IMR-90 (cell line): ENCODE measurements around the gene KRTAP5-4. TPM values are rescaled to one million over a fixed set of nuclear protein-coding genes. Genes with fewer than 3 reads are reported as not detected.

Experiments used
- ATAC-seq: fragments of 200-7000 bp; cut with Tn5 transposase; 2 replicates; pipeline ENCODE4 v1.9.1; 2020; ENCODE audit warnings: low read depth, mild to moderate bottlenecking, moderate library complexity
- BruUV-seq: library from RNA; stranded (reverse); fragments of 400-500 nt; replicated peaks from 2 replicates; lab custom pipeline; 2021; lab: Mats Ljungman, UMichigan
- CTCF ChIA-PET: fragments of 300-600 bp; formaldehyde crosslinking; extraction: SDS; loops from one replicate; lab custom pipeline; 2021; ENCODE audit warnings: antibody characterized with exemption; lab: Yijun Ruan, JAX
- POLR2A ChIA-PET: fragments of 300-600 bp; sonication (Branson Sonifier 250); formaldehyde crosslinking; loops from one replicate; lab custom pipeline; 2022; ENCODE audit warnings: antibody characterized with exemption; ENCODE audit not compliant: unreplicated experiment; lab: Charles Lee
- DNase-seq: peaks from one replicate; pipeline ENCODE4 v3.0.0; 2013
- H2AFZ ChIP-seq: replicated peaks from 2 replicates; pipeline ENCODE3; 2013; ENCODE audit warnings: low read length, mild to moderate bottlenecking; ENCODE audit not compliant: poor library complexity
- H2AK5ac ChIP-seq: 2 replicates; pipeline ENCODE4 v1.6.1; 2013; ENCODE audit warnings: low read depth, low read length, inconsistent platforms
- H2AK9ac ChIP-seq: replicated peaks from 2 replicates; pipeline ENCODE3; 2013; ENCODE audit warnings: mild to moderate bottlenecking, low read depth, low read length, moderate library complexity; ENCODE audit not compliant: poor library complexity
- H2BK120ac ChIP-seq: 2 replicates; pipeline ENCODE4 v1.6.1; 2013; ENCODE audit warnings: low read depth, low read length, inconsistent platforms
- H2BK15ac ChIP-seq: 3 replicates; pipeline ENCODE4 v1.6.1; 2013; ENCODE audit warnings: low read depth, low read length, inconsistent platforms
- H2BK20ac ChIP-seq: 2 replicates; pipeline ENCODE4 v1.6.1; 2013; ENCODE audit warnings: low read depth, mild to moderate bottlenecking, inconsistent platforms, low read length, moderate library complexity
- H2BK5ac ChIP-seq: 2 replicates; pipeline ENCODE4 v1.6.1; 2013; ENCODE audit warnings: mild to moderate bottlenecking, low read depth, low read length, inconsistent platforms; ENCODE audit not compliant: poor library complexity, severe bottlenecking
- H3K14ac ChIP-seq: replicated peaks from 2 replicates; pipeline ENCODE4 v1.6.1; 2013; ENCODE audit warnings: low read depth, low read length, inconsistent platforms
- H3K18ac ChIP-seq: 2 replicates; pipeline ENCODE4 v1.6.1; 2013; ENCODE audit warnings: low read depth, low read length, control low read depth
- H3K23ac ChIP-seq: 2 replicates; pipeline ENCODE4 v1.6.1; 2013; ENCODE audit warnings: low read depth, low read length, inconsistent platforms
- H3K27ac ChIP-seq: 2 replicates; pipeline ENCODE4 v1.5.1; 2013; ENCODE audit warnings: mild to moderate bottlenecking, control low read depth, low read length; ENCODE audit not compliant: insufficient read depth
- H3K27me3 ChIP-seq: 2 replicates; pipeline ENCODE4 v1.6.1; 2013; ENCODE audit warnings: low read length; ENCODE audit not compliant: control insufficient read depth, insufficient read depth
- H3K36me3 ChIP-seq: 2 replicates; pipeline ENCODE4 v1.6.1; 2013; ENCODE audit warnings: low read length, mixed read lengths; ENCODE audit not compliant: control insufficient read depth, insufficient read depth
- H3K4ac ChIP-seq: 2 replicates; pipeline ENCODE4 v1.6.1; 2013; ENCODE audit warnings: low read depth, low read length, inconsistent platforms
- H3K4me1 ChIP-seq: 2 replicates; pipeline ENCODE4 v1.6.1; 2013; ENCODE audit warnings: low read length, mixed read lengths; ENCODE audit not compliant: control insufficient read depth, insufficient read depth
- H3K4me2 ChIP-seq: 2 replicates; pipeline ENCODE4 v1.6.1; 2013; ENCODE audit warnings: low read depth, mild to moderate bottlenecking, control low read depth, low read length, moderate library complexity
- H3K4me3 ChIP-seq: 2 replicates; pipeline ENCODE4 v1.5.1; 2013; ENCODE audit warnings: low read depth, mild to moderate bottlenecking, control low read depth, low read length, moderate library complexity; ENCODE audit not compliant: insufficient read depth
- H3K56ac ChIP-seq: 2 replicates; pipeline ENCODE4 v1.6.1; 2013; ENCODE audit warnings: low read length, inconsistent platforms; ENCODE audit not compliant: insufficient read depth; ENCODE audit errors: extremely low read depth
- H3K79me1 ChIP-seq, 2 experiments: 2 replicates each; pipeline ENCODE4 v1.6.1; 2013; ENCODE audit warnings: low read length in 2 of 2, inconsistent platforms in 1 of 2, low read depth in 1 of 2
- H3K9ac ChIP-seq: 2 replicates; pipeline ENCODE4 v1.6.1; 2013; ENCODE audit warnings: low read depth, low read length, control low read depth
- H3K9me1 ChIP-seq: 2 replicates; pipeline ENCODE4 v1.6.1; 2013; ENCODE audit warnings: low read length, inconsistent platforms; ENCODE audit not compliant: insufficient read depth
- H3K9me3 ChIP-seq: 2 replicates; pipeline ENCODE4 v1.6.1; 2013; ENCODE audit warnings: low read length; ENCODE audit not compliant: control insufficient read depth, insufficient read depth
- H4K20me1 ChIP-seq: 2 replicates; pipeline ENCODE4 v1.6.1; 2013; ENCODE audit warnings: low read length, inconsistent platforms; ENCODE audit not compliant: insufficient read depth
- H4K5ac ChIP-seq: 2 replicates; pipeline ENCODE4 v1.6.1; 2013; ENCODE audit warnings: mild to moderate bottlenecking, low read depth, low read length, control low read depth
- H4K8ac ChIP-seq, 2 experiments: 2 replicates each; pipeline ENCODE4 v1.6.1; 2013; ENCODE audit warnings: low read depth in 2 of 2, low read length in 2 of 2, control low read depth in 1 of 2, inconsistent platforms in 1 of 2
- H4K91ac ChIP-seq: 2 replicates; pipeline ENCODE4 v1.6.1; 2013; ENCODE audit warnings: low read depth, low read length, inconsistent platforms; ENCODE audit not compliant: insufficient read depth
- CTCF ChIP-seq: conservative IDR thresholded peaks from 2 replicates; pipeline ENCODE4 v1.5.1; 2012; ENCODE audit warnings: mild to moderate bottlenecking, low read depth, low read length, improper control_type of control experiment
- MXI1 ChIP-seq: IDR thresholded peaks from 2 replicates; pipeline ENCODE4 v1.6.1; 2012; ENCODE audit warnings: low read depth, mild to moderate bottlenecking, low read length, moderate library complexity, borderline replicate concordance
- WGBS, 2 experiments: methylation state at CpG; one replicate each; pipeline versions ENCODE4 v1.1.5 to v1.1.7; 2013; ENCODE audit warnings: missing lambda C conversion rate in 2 of 2; ENCODE audit not compliant: insufficient read length in 1 of 2; ENCODE audit errors: extremely low coverage in 2 of 2; 5-methylcytosine and 5-hydroxymethylcytosine counted together
- dilution Hi-C: fragments of 300-500 bp; cut with HindIII; formaldehyde crosslinking; loops from one replicate; pipeline ENCODE4 v1.14.3; 2018; ENCODE audit warnings: low sequenced_read_pairs; ENCODE audit not compliant: unreplicated experiment
- in situ Hi-C: fragments of 300-500 bp; cut with MboI; formaldehyde crosslinking; loops from 3 replicates; pipeline ENCODE4 v1.14.3; 2019; ENCODE audit warnings: low sequenced_read_pairs, inconsistent platforms, mixed read lengths
- intact Hi-C: fragments of 100-400 bp; cut with micrococcal nuclease; formaldehyde crosslinking; loops from 2 replicates; pipeline ENCODE4 v1.10.0; 2022
- polyA plus RNA-seq, 3 experiments: library from polyadenylated mRNA; depleted of rRNA; stranded (reverse); fragments of >200 nt; gene quantifications; 2 replicates each; pipeline ENCODE4 v1.2.3, GENCODE V29; 2012; ENCODE audit warnings: low replicate concordance in 1 of 3
- total RNA-seq: library from RNA; depleted of rRNA; stranded (reverse); fragments of >200 nt; gene quantifications from 2 replicates; pipeline ENCODE4 v1.2.3, GENCODE V29; 2012

The KRTAP5-4 gene
- total and polyA plus RNA-seq, 2 of the 4 experiments (the other 2 are of a cell fraction), result not detected

GRCh38 chr11:1660111-1660867 lies 38.4 kb upstream of the KRTAP5-4 start:
- no TSS peak for BruUV-seq
- no peak overlapping the region for H2BK15ac ChIP-seq
- no peak overlapping the region for H4K8ac ChIP-seq
- no peak overlapping the region for H2AK5ac ChIP-seq
- ChIA-PET CTCF (no interaction called here), POLR2A (no interaction called here)
- no peak overlapping the region for H2AK9ac ChIP-seq
- H3K79me1 ChIP-seq, result no peaks in the 10 kb centered on the region
- H2BK120ac ChIP-seq, result no peak overlapping the region
- H3K27ac ChIP-seq, result no peak overlapping the region
- H2BK5ac ChIP-seq, result no peak overlapping the region
- H3K4me3 ChIP-seq, result no peak overlapping the region
- H4K5ac ChIP-seq, result no peak overlapping the region
- H3K56ac ChIP-seq, result no peak overlapping the region
- H3K18ac ChIP-seq, result no peak overlapping the region
- no peak for TF ChIP-seq MXI1
- TF ChIP-seq CTCF, result no peak
- H3K4ac ChIP-seq, result no peak overlapping the region
- DNase-seq (no peak), ATAC-seq (no peak)
- H3K14ac ChIP-seq, result no peak overlapping the region
- H3K4me1 ChIP-seq, result no peaks in the 10 kb centered on the region; the same call in 1 of the 2 replicates
- H3K23ac ChIP-seq, result no peak overlapping the region
- dilution Hi-C loops (no loop called here), intact Hi-C loops (no loop called here), in situ Hi-C loops (no loop called here)
- no peak overlapping the region for H3K4me2 ChIP-seq
- H3K9me1 ChIP-seq, result no peaks in the 10 kb centered on the region
- H3K9ac ChIP-seq, result no peak overlapping the region
- H2AFZ ChIP-seq, result no peak overlapping the region
- 65% methylated on average over 21 of the region's 24 CpGs; no CpG with 5 or more reads in 1 of the 2 experiments for WGBS, 2 experiments
- H4K20me1 ChIP-seq, result no peaks in the 10 kb centered on the region
- no peaks in the 10 kb centered on the region for H3K36me3 ChIP-seq
- H3K27me3 ChIP-seq, result peaks cover 29% of the 10 kb centered on the region
- H4K91ac ChIP-seq, result no peak overlapping the region
- H2BK20ac ChIP-seq, result no peak overlapping the region
- H3K9me3 ChIP-seq, result no peaks in the 10 kb centered on the region
